A549 (cell line): Measurements from ENCODE around the gene PNPO. TPM values are rescaled to one million over a fixed set of nuclear protein-coding genes. Genes with fewer than 3 reads are reported as not detected.

Experiments used
- ATAC-seq, 2 experiments: fragments of 200-7000 bp in 1 of 2; fragments of >200 bp in 1 of 2; cut with Nextera tagmentation in 1 of 2; cut with Tn5 transposase in 1 of 2; 3 replicates each; pipeline versions ENCODE4 v1.8.0 to v1.9.1; 2018 to 2020; ENCODE audit warnings: mild to moderate bottlenecking in 1 of 2, moderate library complexity in 1 of 2
- CTCF ChIA-PET: fragments of 300-600 bp; sonication (Branson Sonifier 250); formaldehyde crosslinking; extraction: SDS; loops from one replicate; lab custom pipeline; 2021; ENCODE audit warnings: antibody characterized with exemption, inconsistent platforms; lab: Yijun Ruan, JAX
- POLR2A ChIA-PET: fragments of 350-600 bp; formaldehyde crosslinking; extraction: SDS; loops from one replicate; lab custom pipeline; 2021; ENCODE audit warnings: antibody characterized with exemption, inconsistent platforms; lab: Yijun Ruan, JAX
- DNase-seq, 2 experiments: peaks; one replicate each; pipeline versions ENCODE4 v3.0.0 to v3.0.0-alpha.2; 2011 to 2016; ENCODE audit warnings: low read depth in 1 of 2, low spot score in 1 of 2
- FAIRE-seq: peaks from 2 replicates; lab custom pipeline; 2011; peaks lifted over from hg19 to GRCh38; lab: Jason Lieb, UNC
- H3K27ac ChIP-seq, 2 experiments: fragments of >200 bp; sonication (Bioruptor Twin); formaldehyde crosslinking; 3 replicates each; pipeline ENCODE4 v1.5.1; 2016 to 2017
- H3K4me1 ChIP-seq: fragments of >200 bp; sonication (Bioruptor Twin); formaldehyde crosslinking; 3 replicates; pipeline ENCODE4 v1.6.1; 2016
- H3K4me2 ChIP-seq: fragments of >200 bp; sonication (Bioruptor Twin); formaldehyde crosslinking; 3 replicates; pipeline ENCODE4 v1.6.1; 2016
- H3K4me3 ChIP-seq: fragments of >200 bp; sonication (Bioruptor Twin); formaldehyde crosslinking; 3 replicates; pipeline ENCODE4 v1.5.1; 2016
- H3K9me3 ChIP-seq: fragments of >200 bp; sonication (Bioruptor Twin); formaldehyde crosslinking; 3 replicates; pipeline ENCODE4 v1.6.1; 2016
- CHD2 ChIP-seq: fragments of 150-350 bp; IDR thresholded peaks from 2 replicates; pipeline ENCODE4 v1.6.1; 2014; ENCODE audit warnings: low read length; ENCODE audit not compliant: partially characterized antibody
- HEYL ChIP-seq: fragments of 250-450 bp; sonication (Bioruptor Pico); IDR thresholded peaks from 2 replicates; pipeline ENCODE4 v1.8.0; 2021; ENCODE audit warnings: mild to moderate bottlenecking, moderate library complexity
- HOXB13 ChIP-seq: fragments of 250-450 bp; sonication (Bioruptor Pico); IDR thresholded peaks from 2 replicates; pipeline ENCODE4 v1.5.0; 2020; ENCODE audit warnings: low read depth, mild to moderate bottlenecking, moderate library complexity
- MAFK ChIP-seq: fragments of 450-650 bp; IDR thresholded peaks from 2 replicates; pipeline ENCODE4 v1.6.1; 2014; ENCODE audit not compliant: partially characterized antibody
- NFE2L2 ChIP-seq: fragments of 150-350 bp; conservative IDR thresholded peaks from 2 replicates; pipeline ENCODE4 v1.6.1; 2014; ENCODE audit warnings: low read length
- POLR2AphosphoS2 ChIP-seq: conservative IDR thresholded peaks from 2 replicates; pipeline ENCODE4 v1.6.1; 2012; ENCODE audit warnings: low read length, improper control_type of control experiment, inconsistent platforms
- RFX5 ChIP-seq: fragments of 450-650 bp; IDR thresholded peaks from 2 replicates; pipeline ENCODE4 v1.7.1; 2014; ENCODE audit warnings: antibody characterized with exemption, mild to moderate bottlenecking, moderate library complexity
- ZFP36 ChIP-seq: fragments of 450-650 bp; IDR thresholded peaks from 2 replicates; pipeline ENCODE4 v1.6.1; 2014; ENCODE audit warnings: borderline replicate concordance; ENCODE audit not compliant: partially characterized antibody
- WGBS: methylation state at CpG from one replicate; pipeline ENCODE4 v1.1.6; 2017; ENCODE audit errors: missing lambda C conversion rate; 5-methylcytosine and 5-hydroxymethylcytosine counted together
- polyA plus RNA-seq, 4 experiments: library from polyadenylated mRNA; depleted of rRNA in 3 of 4; stranded (reverse); fragments of >200 nt; fragmentation: RNase III in 1 of 4; extraction: RNeasy Plus Mini Kit Qiagen cat#74134 plus additional on column Dnase treatment in 1 of 4; gene quantifications; 2 replicates in 3 of 4; 3 replicates in 1 of 4; pipeline ENCODE4 v1.2.3, GENCODE V29; 2011 to 2017
- TF ChIP-seq, protein P1 (sequence below): fragments of 150-350 bp; IDR thresholded peaks from 2 replicates; pipeline ENCODE4 v1.6.1; 2014; ENCODE audit warnings: low read depth, mild to moderate bottlenecking, low read length
- TF ChIP-seq, protein P2 (sequence below): IDR thresholded peaks from 2 replicates; pipeline ENCODE4 v1.6.1; 2012
- TF ChIP-seq, protein P3 (sequence below): fragments of 450-650 bp; IDR thresholded peaks from 2 replicates; pipeline ENCODE4 v1.6.1; 2014; ENCODE audit warnings: antibody characterized with exemption

The PNPO gene
- polyA plus RNA-seq, 2 of the 4 experiments (the other 2 are of a cell fraction) = 29.5 to 40.8 TPM

DNA sequence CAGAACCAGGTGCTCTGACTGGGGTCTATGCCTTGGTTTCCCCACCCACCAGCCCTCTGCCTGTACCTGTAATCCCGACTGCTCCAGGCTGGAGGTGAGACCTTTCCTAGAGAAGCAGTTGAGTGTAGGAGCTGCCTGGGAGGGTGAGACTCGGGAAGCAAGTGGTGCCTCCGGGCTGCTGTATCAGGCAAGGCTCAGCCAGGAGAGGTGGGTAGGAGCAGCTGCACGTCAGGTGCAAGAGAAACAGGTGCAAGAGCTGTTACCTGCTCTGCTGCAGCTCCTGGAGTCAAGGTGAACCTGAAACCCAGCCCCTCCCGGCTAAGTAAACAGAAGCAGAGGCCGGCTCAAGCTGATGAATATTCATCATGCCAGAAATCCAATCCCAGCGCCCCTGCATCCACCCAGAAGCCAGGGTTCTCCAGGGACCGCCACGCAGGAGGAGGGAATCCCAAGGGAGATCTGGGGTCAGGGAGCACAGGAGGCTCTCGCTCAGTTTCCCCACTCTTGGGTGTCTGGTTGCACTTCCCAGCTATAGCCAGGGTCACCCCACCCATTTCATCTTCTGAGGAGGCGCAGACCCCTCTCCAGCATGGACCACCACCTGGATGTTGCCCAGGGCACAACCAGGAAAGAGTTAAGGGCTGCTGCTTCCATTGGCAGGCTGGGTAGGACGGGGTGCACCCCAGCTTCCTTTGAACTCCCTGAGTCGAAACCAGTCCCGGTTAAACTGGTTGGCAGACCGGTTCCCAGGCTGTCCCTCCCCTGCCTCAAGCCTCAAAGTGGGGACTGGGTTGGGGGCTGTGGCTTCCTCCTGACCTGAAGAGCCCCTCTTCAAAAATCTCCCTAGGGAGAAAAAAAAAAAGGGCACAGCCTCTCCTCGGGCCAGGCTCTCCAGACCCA is 16.5 kb downstream of the PNPO start, which contains the start of gene PRR15L:
TSS of gene PRR15L (minus strand) at position 293 of the 900 bp plus-strand sequence. CDS start 4,649 bp downstream, outside the sequence.
- WGBS = 52% methylated on average over 16 of the region's 16 CpGs

DNA sequence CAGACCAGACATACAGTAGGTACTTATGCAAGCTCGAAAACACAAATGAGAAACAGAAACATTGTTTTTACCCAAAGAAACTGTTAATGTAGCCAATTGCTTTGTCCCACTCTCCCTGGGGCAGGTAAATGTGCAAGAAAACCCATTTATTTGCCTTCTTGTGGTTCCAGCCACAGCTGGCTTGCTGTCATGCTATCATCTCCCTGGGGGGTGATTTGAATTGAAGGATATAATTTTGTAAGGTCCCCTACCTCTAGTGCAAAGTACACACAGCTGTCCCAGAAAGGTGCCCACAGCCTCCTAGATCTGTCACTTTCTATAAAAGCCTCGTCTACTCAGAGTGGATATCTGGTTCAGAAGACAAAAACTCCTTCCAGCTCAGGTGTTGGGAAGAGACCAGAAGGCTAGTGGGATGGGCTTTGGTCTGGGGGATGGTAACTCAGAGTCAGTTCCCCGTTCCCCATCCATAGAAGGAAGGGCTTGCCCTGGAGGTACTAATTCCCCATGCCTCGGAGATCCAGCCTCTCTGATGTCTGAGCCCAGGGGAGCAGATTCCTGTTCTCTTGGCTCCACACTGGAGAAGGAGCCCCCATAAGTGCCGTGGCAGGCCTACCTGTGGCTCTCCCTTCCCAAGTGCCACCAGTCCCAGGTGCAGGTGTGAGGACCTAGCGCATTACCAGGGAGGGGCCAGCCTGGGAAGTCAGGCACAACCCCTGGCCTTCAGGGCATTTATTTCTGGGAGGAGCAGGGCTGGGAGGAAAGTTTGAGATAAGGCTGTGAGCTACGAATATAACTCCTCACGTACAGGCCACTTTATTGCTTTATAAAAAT is 18.7 kb downstream of the PNPO start:
- TF ChIP-seq, protein P1, sequence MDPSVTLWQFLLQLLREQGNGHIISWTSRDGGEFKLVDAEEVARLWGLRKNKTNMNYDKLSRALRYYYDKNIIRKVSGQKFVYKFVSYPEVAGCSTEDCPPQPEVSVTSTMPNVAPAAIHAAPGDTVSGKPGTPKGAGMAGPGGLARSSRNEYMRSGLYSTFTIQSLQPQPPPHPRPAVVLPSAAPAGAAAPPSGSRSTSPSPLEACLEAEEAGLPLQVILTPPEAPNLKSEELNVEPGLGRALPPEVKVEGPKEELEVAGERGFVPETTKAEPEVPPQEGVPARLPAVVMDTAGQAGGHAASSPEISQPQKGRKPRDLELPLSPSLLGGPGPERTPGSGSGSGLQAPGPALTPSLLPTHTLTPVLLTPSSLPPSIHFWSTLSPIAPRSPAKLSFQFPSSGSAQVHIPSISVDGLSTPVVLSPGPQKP = no peak
- TF ChIP-seq NFE2L2 (no peak), ZFP36 (no peak), POLR2AphosphoS2 (no peak)
- TF ChIP-seq, protein P2, sequence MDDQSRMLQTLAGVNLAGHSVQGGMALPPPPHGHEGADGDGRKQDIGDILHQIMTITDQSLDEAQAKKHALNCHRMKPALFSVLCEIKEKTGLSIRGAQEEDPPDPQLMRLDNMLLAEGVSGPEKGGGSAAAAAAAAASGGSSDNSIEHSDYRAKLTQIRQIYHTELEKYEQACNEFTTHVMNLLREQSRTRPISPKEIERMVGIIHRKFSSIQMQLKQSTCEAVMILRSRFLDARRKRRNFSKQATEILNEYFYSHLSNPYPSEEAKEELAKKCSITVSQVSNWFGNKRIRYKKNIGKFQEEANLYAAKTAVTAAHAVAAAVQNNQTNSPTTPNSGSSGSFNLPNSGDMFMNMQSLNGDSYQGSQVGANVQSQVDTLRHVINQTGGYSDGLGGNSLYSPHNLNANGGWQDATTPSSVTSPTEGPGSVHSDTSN = no peak
- Histone ChIP-seq H3K9me3 (no peaks in the 10 kb centered on the region), H3K4me1 (peaks cover 32% of the 10 kb centered on the region), H3K27ac (peak overlapping the region in 1 of 2 experiments; percentile 14; a peak in 1 of 6 replicates), H3K4me2 (no peak overlapping the region), H3K4me3 (no peak overlapping the region)
- WGBS = 81% methylated on average over 8 of the region's 8 CpGs
- no peak for DNase-seq
- peak; percentile 32 for FAIRE-seq
- CTCF ChIA-PET = interaction anchor here (1.0 to 38.7 kb wide), 6 partner anchors 9 to 135 kb away, joined by 3 to 1426 read pairs (median 258); partner anchors contain the start of genes CDK5RAP3, PNPO and PRR15L
- POLR2A ChIA-PET = interaction anchor here (0.7 kb wide), 1 partner anchor 129 kb away, joined by 3 read pairs; the partner anchor contains the start of genes LRRC46 and MRPL10
- ATAC-seq = no peak

More for the DNA sequence above, 16.5 kb downstream of the PNPO start, which contains the start of gene PRR15L:
- CTCF ChIA-PET = interaction anchor here (0.8 to 38.7 kb wide), 7 partner anchors 7 to 117 kb away, joined by 3 to 1426 read pairs (median 6); partner anchors contain the start of genes CDK5RAP3, PNPO, PRR15L and SCRN2
- TF ChIP-seq CHD2 (no peak), HEYL (CRISPR knock-in tag) (no peak)
- FAIRE-seq (no peak), DNase-seq (no peak), ATAC-seq (peak; percentile 17 to 51; a peak in 5 of 6 replicates)
- H3K4me1 ChIP-seq = peaks cover 32% of the 10 kb centered on the region
- peak within 1 kb of the TSS; percentile 71 for H3K4me2 ChIP-seq
- H3K27ac ChIP-seq = peak within 1 kb of the TSS; percentile 72 to 75
- POLR2A ChIA-PET = interaction anchor here (0.7 to 2.0 kb wide), 5 partner anchors 9 to 126 kb away, joined by 3 to 7 read pairs (median 4); partner anchors contain the start of genes LRRC46, MRPL10 and SP2
- no peaks in the 10 kb centered on the region for H3K9me3 ChIP-seq
- peak within 1 kb of the TSS; percentile 22; the same call in 2 of the 3 replicates for H3K4me3 ChIP-seq

DNA sequence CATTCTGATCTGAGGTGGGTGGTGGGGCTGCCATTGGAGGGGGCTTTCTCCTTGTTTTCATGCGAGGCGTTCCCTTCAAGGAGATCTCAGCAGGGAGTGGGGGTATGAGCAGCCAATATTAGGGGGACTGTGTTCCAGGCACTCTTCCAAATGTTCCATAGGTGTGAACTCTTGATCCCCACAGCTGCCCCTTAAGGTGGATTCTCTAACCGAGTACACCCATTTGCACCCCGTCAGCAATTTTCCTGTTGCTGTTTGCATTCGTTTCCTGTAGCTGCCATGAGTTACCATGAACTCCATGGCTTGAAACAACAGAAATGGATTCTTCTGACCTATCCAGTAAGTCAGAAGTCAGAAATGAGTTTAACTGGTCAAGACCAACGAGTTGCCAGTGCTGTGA is 20.0 kb downstream of the PNPO start:
- ChIA-PET POLR2A (interaction anchor here (0.6 kb wide), 1 partner anchor 714 kb away, joined by 4 read pairs; no protein-coding TSS in a partner anchor), CTCF (interaction anchor here (1.2 to 38.7 kb wide), 5 partner anchors 11 to 54 kb away, joined by 3 to 1426 read pairs (median 513); partner anchors contain the start of genes CDK5RAP3, PNPO and PRR15L)
- Histone ChIP-seq H3K27ac (no peak overlapping the region), H3K4me1 (peaks cover 29% of the 10 kb centered on the region), H3K4me2 (no peak overlapping the region), H3K9me3 (no peaks in the 10 kb centered on the region), H3K4me3 (no peak overlapping the region)
- 76% methylated on average over 6 of the region's 6 CpGs for WGBS
- DNase-seq = no peak
- ATAC-seq = no peak
- TF ChIP-seq HOXB13 (CRISPR knock-in tag) (no peak), MAFK (peak; percentile 89), ZFP36 (no peak)
- FAIRE-seq = no peak

DNA sequence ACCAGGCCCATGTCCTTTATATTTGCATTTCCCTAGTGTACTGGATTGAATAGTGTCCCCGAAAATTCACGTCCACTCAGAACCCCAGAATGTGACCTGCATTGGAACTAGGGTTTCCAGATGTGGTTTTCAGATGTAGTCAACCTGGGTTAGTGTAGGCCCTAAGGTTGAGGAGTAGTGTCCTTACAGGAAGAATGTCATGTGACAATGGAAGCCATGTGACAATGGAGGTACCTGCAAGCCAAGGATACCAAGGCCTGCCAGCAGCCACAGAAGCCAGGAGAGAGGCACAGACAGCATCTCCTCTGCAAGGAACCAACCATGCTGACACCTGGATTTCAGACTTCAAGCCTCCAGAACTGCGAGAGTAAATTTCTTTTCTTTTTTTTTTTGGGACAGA is 21.5 kb downstream of the PNPO start:
- Histone ChIP-seq H3K27ac (no peak overlapping the region), H3K4me3 (no peak overlapping the region), H3K4me2 (no peak overlapping the region), H3K4me1 (peaks cover 29% of the 10 kb centered on the region), H3K9me3 (no peaks in the 10 kb centered on the region)
- FAIRE-seq = no peak
- ChIA-PET POLR2A (no interaction called here), CTCF (interaction anchor here (23.8 to 38.7 kb wide), 3 partner anchors 9 to 53 kb away, joined by 513 to 1426 read pairs (median 1426); partner anchors contain the start of genes CDK5RAP3, PNPO and PRR15L)
- TF ChIP-seq, protein P3, sequence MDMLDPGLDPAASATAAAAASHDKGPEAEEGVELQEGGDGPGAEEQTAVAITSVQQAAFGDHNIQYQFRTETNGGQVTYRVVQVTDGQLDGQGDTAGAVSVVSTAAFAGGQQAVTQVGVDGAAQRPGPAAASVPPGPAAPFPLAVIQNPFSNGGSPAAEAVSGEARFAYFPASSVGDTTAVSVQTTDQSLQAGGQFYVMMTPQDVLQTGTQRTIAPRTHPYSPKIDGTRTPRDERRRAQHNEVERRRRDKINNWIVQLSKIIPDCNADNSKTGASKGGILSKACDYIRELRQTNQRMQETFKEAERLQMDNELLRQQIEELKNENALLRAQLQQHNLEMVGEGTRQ = 0 out of 2 replicates have a peak, but pooled peaks have one; percentile 51
- no peak for TF ChIP-seq RFX5
- DNase-seq = no peak
- WGBS = 92% methylated on average over 3 of the region's 3 CpGs
- ATAC-seq = no peak
